H1 (cell line): ENCODE results near the gene SMARCD2.
"Not testable (repeated sequence)": the region's sequence is repeated elsewhere in the genome, so short reads cannot be mapped to it uniquely, and the experiment has no call there.

ENCODE experiments used
- CBX8 ChIP-seq: fragments of 300-800, 300-1000 bp; sonication (generic); IDR thresholded peaks from 2 replicates; pipeline ENCODE4 v1.7.1; 2016; ENCODE audit warnings: low read depth, low read length, borderline replicate concordance
- EP300 ChIP-seq, 2 experiments: IDR thresholded peaks; 1 replicate in 1 of 2; 2 replicates in 1 of 2; pipeline ENCODE4 v1.6.1; 2011 to 2012; ENCODE audit warnings: low read depth in 2 of 2, low read length in 2 of 2, mild to moderate bottlenecking in 2 of 2, borderline replicate concordance in 1 of 2, inconsistent platforms in 1 of 2, moderate library complexity in 1 of 2
- EZH2 ChIP-seq: fragments of 200-600 bp; sonication (generic); IDR thresholded peaks from 2 replicates; pipeline ENCODE4 v1.7.1; 2012; ENCODE audit warnings: low read depth, mild to moderate bottlenecking, moderate library complexity, low read length, inconsistent platforms; ENCODE audit not compliant: severe bottlenecking
- GABPA ChIP-seq: IDR thresholded peaks from 2 replicates; pipeline ENCODE4 v1.6.1; 2011; ENCODE audit warnings: mild to moderate bottlenecking, low read length, moderate library complexity, borderline replicate concordance; ENCODE audit not compliant: insufficient read depth
- MAX ChIP-seq: IDR thresholded peaks from 2 replicates; pipeline ENCODE4 v1.6.1; 2012; ENCODE audit warnings: inconsistent platforms
- POLR2AphosphoS5 ChIP-seq: IDR thresholded peaks from 2 replicates; pipeline ENCODE4 v1.6.1; 2011; ENCODE audit warnings: low read depth, low read length
- SUZ12 ChIP-seq: fragments of 200-600 bp; sonication (generic); IDR thresholded peaks from 2 replicates; pipeline ENCODE4 v1.6.1; 2012; ENCODE audit warnings: mild to moderate bottlenecking, inconsistent platforms, low read length, moderate library complexity, mixed read lengths
- TAF1 ChIP-seq: IDR thresholded peaks from 2 replicates; pipeline ENCODE4 v1.6.1; 2011; ENCODE audit warnings: mild to moderate bottlenecking, low read depth, low read length
- ZNF274 ChIP-seq: IDR thresholded peaks from 2 replicates; pipeline ENCODE4 v1.7.0; 2012; ENCODE audit warnings: low read length, borderline replicate concordance; ENCODE audit errors: extremely low read depth

GRCh38 chr17:63869491-63870291, 27.2 kb upstream of the SMARCD2 start:
- TF ChIP-seq GABPA; TAF1; EP300 (IDR thresholded peaks at IDR 0.05; ENCODE audit: borderline replicate concordance in 1 of 2, low read depth in 2 of 2, low read length in 2 of 2); MAX; SUZ12; EZH2; ZNF274; CBX8; POLR2AphosphoS5: not testable (repeated sequence)
